ENCODE results near the gene TAAR9.

TAAR9 gene

DNA sequence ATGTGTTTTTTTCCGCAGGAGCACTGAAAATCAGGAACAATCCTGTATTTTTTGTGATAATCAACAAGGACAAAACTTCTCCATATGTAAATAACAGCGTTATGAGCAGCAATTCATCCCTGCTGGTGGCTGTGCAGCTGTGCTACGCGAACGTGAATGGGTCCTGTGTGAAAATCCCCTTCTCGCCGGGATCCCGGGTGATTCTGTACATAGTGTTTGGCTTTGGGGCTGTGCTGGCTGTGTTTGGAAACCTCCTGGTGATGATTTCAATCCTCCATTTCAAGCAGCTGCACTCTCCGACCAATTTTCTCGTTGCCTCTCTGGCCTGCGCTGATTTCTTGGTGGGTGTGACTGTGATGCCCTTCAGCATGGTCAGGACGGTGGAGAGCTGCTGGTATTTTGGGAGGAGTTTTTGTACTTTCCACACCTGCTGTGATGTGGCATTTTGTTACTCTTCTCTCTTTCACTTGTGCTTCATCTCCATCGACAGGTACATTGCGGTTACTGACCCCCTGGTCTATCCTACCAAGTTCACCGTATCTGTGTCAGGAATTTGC lies 32.2 kb downstream of the TAAR9 start, which contains the start of gene TAAR6:
TSS of gene TAAR6 (plus strand) at position 102 of the 557 bp plus-strand sequence. CDS start at position 102, 0 bp downstream.
- TF ChIP-seq, protein P1, sequence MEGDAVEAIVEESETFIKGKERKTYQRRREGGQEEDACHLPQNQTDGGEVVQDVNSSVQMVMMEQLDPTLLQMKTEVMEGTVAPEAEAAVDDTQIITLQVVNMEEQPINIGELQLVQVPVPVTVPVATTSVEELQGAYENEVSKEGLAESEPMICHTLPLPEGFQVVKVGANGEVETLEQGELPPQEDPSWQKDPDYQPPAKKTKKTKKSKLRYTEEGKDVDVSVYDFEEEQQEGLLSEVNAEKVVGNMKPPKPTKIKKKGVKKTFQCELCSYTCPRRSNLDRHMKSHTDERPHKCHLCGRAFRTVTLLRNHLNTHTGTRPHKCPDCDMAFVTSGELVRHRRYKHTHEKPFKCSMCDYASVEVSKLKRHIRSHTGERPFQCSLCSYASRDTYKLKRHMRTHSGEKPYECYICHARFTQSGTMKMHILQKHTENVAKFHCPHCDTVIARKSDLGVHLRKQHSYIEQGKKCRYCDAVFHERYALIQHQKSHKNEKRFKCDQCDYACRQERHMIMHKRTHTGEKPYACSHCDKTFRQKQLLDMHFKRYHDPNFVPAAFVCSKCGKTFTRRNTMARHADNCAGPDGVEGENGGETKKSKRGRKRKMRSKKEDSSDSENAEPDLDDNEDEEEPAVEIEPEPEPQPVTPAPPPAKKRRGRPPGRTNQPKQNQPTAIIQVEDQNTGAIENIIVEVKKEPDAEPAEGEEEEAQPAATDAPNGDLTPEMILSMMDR (IDR thresholded peaks at IDR 0.05; ENCODE audit: extremely low read depth, insufficient read depth, missing control alignments) = no peak
- in situ Hi-C loops (cut with MboI; ENCODE audit: low pct_unique_long_range_greater_than_20kb, low sequenced_read_pairs, unreplicated experiment) = no loop called here
- DNase-seq (ENCODE audit: low spot score) = no peak

GRCh38 chr6:132571774-132572173 lies 33.7 kb downstream of the TAAR9 start:
- in situ Hi-C loops (cut with MboI; ENCODE audit: low pct_unique_long_range_greater_than_20kb, low sequenced_read_pairs, unreplicated experiment) = no loop called here
- TF ChIP-seq, protein P1 (IDR thresholded peaks at IDR 0.05; ENCODE audit: extremely low read depth, insufficient read depth, missing control alignments) = no peak
- DNase-seq (ENCODE audit: low spot score) = no peak

DNA sequence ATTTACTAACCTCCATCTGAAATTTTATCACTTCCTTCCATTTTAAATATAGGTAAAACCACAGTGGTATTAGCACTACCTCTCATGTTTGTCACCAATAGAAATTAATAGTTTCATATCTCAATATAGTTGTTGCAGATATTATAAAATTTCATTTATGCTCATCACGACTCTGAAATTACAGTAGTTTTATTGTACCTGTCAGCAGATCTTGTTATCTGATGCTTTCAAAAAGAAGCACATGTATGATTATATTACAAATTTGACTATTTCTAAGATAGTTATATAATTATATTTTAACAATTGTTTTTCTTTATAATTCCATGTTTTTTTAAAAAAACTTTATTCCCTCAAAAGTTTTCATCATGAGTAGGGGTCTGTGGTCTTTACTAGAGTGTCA lies 46.6 kb downstream of the TAAR9 start:
- no peak for DNase-seq (ENCODE audit: low spot score)
- in situ Hi-C loops (cut with MboI; ENCODE audit: low pct_unique_long_range_greater_than_20kb, low sequenced_read_pairs, unreplicated experiment) = no loop called here
- TF ChIP-seq, protein P1 (IDR thresholded peaks at IDR 0.05; ENCODE audit: extremely low read depth, insufficient read depth, missing control alignments) = no peak

- in situ Hi-C loops (cut with MboI; ENCODE audit: low pct_unique_long_range_greater_than_20kb, low sequenced_read_pairs, unreplicated experiment) = no loop called here
- DNase-seq (ENCODE audit: low spot score) = no peak
- TF ChIP-seq, protein P1 (IDR thresholded peaks at IDR 0.05; ENCODE audit: extremely low read depth, insufficient read depth, missing control alignments) = no peak
Measured at GRCh38 chr6:132587424-132587823, 49.3 kb downstream of the TAAR9 start.
